MG63 (cell line): ENCODE data around the gene SLC44A4. TPM values are rescaled to one million over a fixed set of nuclear protein-coding genes. Genes with fewer than 3 reads are reported as not detected.

Experiments
- DNase-seq: peaks from one replicate; pipeline ENCODE4 v3.0.0-alpha.2; 2020
- H3K27me3 ChIP-seq: fragments of 250-450 bp; sonication (Bioruptor Pico); 2 replicates; pipeline ENCODE4 v1.5.1; 2020; ENCODE audit warnings: mild to moderate bottlenecking, moderate library complexity
- H3K36me3 ChIP-seq: fragments of 250-450 bp; sonication (Bioruptor Pico); 2 replicates; pipeline ENCODE4 v1.5.1; 2020; ENCODE audit warnings: mild to moderate bottlenecking, moderate library complexity
- H3K4me3 ChIP-seq: fragments of 250-450 bp; sonication (Bioruptor Pico); 2 replicates; pipeline ENCODE4 v1.5.1; 2020; ENCODE audit warnings: mild to moderate bottlenecking, moderate library complexity
- H3K9me3 ChIP-seq: fragments of 250-450 bp; sonication (Bioruptor Pico); 2 replicates; pipeline ENCODE4 v1.5.1; 2020; ENCODE audit warnings: mild to moderate bottlenecking, moderate library complexity
- total RNA-seq: library from RNA; depleted of rRNA; stranded (reverse); fragments of >200 nt; shearing (Covaris generic); gene quantifications from 2 replicates; pipeline ENCODE4 v1.2.3, GENCODE V29; 2014; ENCODE audit warnings: low replicate concordance; rRNA removed

Gene SLC44A4
- total RNA-seq, 1 experiment from 2014 or later, result not detected

GRCh38 chr6:31813465-31813849, 65.3 kb downstream of the SLC44A4 start:
- peak overlapping the region; percentile 37 for H3K4me3 ChIP-seq
- H3K36me3 ChIP-seq, result no peaks in the 10 kb centered on the region
- no peaks in the 10 kb centered on the region for H3K27me3 ChIP-seq
- H3K9me3 ChIP-seq, result no peaks in the 10 kb centered on the region
- DNase-seq, result no peak

Other genes with a start within 250 kb of the SLC44A4 start
- 82.2 and 194 TPM in 2 replicates for gene BAG6, start 226.3 kb downstream of the SLC44A4 start, total RNA-seq
- 0.56 TPM in 1 of 2 replicates, not detected in the other for gene APOM, start 223.1 kb downstream of the SLC44A4 start, total RNA-seq
- gene C6orf47, start 218.2 kb downstream of the SLC44A4 start, total RNA-seq, result 5.9 and 6.5 TPM in 2 replicates
- gene GPANK1, start 214.0 kb downstream of the SLC44A4 start, total RNA-seq, result 21.4 and 24.2 TPM in 2 replicates
- gene CSNK2B, start 212.9 kb downstream of the SLC44A4 start, total RNA-seq, result 88.8 and 99.8 TPM in 2 replicates
- gene LY6G5B, start 209.0 kb downstream of the SLC44A4 start, total RNA-seq, result 0.42 and 1.1 TPM in 2 replicates
- not detected in 2 replicates for gene LY6G5C, start 197.9 kb downstream of the SLC44A4 start, total RNA-seq
- gene ABHD16A, start 175.7 kb downstream of the SLC44A4 start, total RNA-seq, result 19.4 and 43.4 TPM in 2 replicates
- not detected in 2 replicates for gene LY6G6F, start 172.1 kb downstream of the SLC44A4 start, total RNA-seq
- not detected in 2 replicates for gene LY6G6D, start 163.6 kb downstream of the SLC44A4 start, total RNA-seq
- gene LY6G6C, start 157.3 kb downstream of the SLC44A4 start, total RNA-seq, result not detected in 2 replicates
- gene MPIG6B, start 155.6 kb downstream of the SLC44A4 start, total RNA-seq, result not detected in 2 replicates
- 24.6 and 31.9 TPM in 2 replicates for gene DDAH2, start 149.7 kb downstream of the SLC44A4 start, total RNA-seq
- gene CLIC1, start 142.5 kb downstream of the SLC44A4 start, total RNA-seq, result 571 and 764 TPM in 2 replicates
- gene MSH5, start 139.0 kb downstream of the SLC44A4 start, total RNA-seq, result 3.1 and 6.3 TPM in 2 replicates
- gene SAPCD1, start 116.3 kb downstream of the SLC44A4 start, total RNA-seq, result 2.5 TPM in 1 of 2 replicates, not detected in the other
- 0.13 and 0.84 TPM in 2 replicates for gene VWA7, start 101.7 kb downstream of the SLC44A4 start, total RNA-seq
- gene VARS1, start 83.2 kb downstream of the SLC44A4 start, total RNA-seq, result 58.8 and 107 TPM in 2 replicates
- gene LSM2, start 72.0 kb downstream of the SLC44A4 start, total RNA-seq, result 57.0 and 58.4 TPM in 2 replicates
- 0.33 and 0.39 TPM in 2 replicates for gene HSPA1L, start 63.7 kb downstream of the SLC44A4 start, total RNA-seq
- gene HSPA1A, start 63.5 kb downstream of the SLC44A4 start, total RNA-seq, result 32.5 and 71.8 TPM in 2 replicates
- gene HSPA1B, start 51.3 kb downstream of the SLC44A4 start, total RNA-seq, result 48.7 and 72.1 TPM in 2 replicates
- gene NEU1, start 16.2 kb downstream of the SLC44A4 start, total RNA-seq, result 11.7 and 14.6 TPM in 2 replicates
- 30.4 and 38.9 TPM in 2 replicates for gene EHMT2, start 18.7 kb upstream of the SLC44A4 start, total RNA-seq
- 0.67 and 9.3 TPM in 2 replicates for gene ZBTB12, start 23.1 kb upstream of the SLC44A4 start, total RNA-seq
- 0.13 and 0.20 TPM in 2 replicates for gene C2, start 48.7 kb upstream of the SLC44A4 start, total RNA-seq
- 2.2 and 6.9 TPM in 2 replicates for gene CFB, start 67.1 kb upstream of the SLC44A4 start, total RNA-seq
- 111 and 131 TPM in 2 replicates for gene NELFE, start 80.0 kb upstream of the SLC44A4 start, total RNA-seq
- gene SKIC2, start 80.2 kb upstream of the SLC44A4 start, total RNA-seq, result 22.9 and 25.2 TPM in 2 replicates
- 9.8 and 13.7 TPM in 2 replicates for gene DXO, start 93.1 kb upstream of the SLC44A4 start, total RNA-seq
- gene C4A, start 103.1 kb upstream of the SLC44A4 start, total RNA-seq, result 0.26 TPM in 1 of 2 replicates, not detected in the other
- 0.26 and 0.81 TPM in 2 replicates for gene C4B, start 135.8 kb upstream of the SLC44A4 start, total RNA-seq
- not detected in 2 replicates for gene CYP21A2, start 159.4 kb upstream of the SLC44A4 start, total RNA-seq
- 0.44 and 3.6 TPM in 2 replicates for gene TNXB, start 230.3 kb upstream of the SLC44A4 start, total RNA-seq
- gene ATF6B, start 249.2 kb upstream of the SLC44A4 start, total RNA-seq, result 2.9 and 7.5 TPM in 2 replicates